ENCODE results near the gene LHX5. TPM values are rescaled to one million over a fixed set of nuclear protein-coding genes. Genes with fewer than 3 reads are reported as not detected.

LHX5 gene
- polyA plus RNA-seq, 3 donors = 0.10 TPM; not detected in 2

DNA sequence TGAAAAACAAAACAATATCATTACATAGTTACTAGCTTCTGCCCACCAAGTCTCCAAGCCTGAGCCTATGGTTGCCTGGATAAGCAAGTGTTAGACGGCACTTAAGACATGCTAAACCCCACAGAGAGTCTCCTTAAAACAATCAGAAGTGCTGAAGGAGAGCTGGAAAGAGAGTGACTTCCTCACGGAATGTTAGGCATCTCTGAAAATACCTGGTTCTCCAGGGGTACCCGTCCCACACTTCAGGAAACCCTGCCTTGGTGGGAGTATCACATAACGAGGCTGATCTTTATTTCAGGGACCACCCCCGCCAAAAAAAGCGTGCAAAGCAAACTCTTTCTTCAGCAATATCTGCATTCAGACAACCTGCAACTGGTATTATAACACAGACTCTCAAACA is 18.3 kb downstream of the LHX5 start:
- H3K27ac ChIP-seq (ENCODE audit: low read depth, low read length) = no peak overlapping the region
- 35 to 44% (median 37%) methylated on average over 6 of the region's 6 CpGs for WGBS, 3 donors

DNA sequence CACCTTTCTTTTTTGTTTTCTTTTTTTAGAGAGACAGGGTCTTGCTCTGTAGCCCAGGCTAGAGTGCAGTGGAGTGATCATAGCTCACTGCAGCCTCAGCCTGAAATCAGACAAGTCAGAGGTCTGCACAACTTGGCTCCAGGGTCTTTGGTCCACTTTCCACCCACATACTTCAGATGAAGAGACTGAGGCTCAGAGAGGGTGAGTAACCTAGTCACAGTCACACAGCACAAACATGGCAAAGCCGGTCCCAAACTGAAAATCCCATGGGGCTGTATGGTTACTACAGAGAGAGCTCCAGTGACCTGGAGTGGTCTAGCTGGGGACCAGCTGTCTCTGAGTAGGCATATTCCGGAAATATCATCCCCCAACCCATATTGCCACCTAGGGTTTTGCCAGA is 19.2 kb downstream of the LHX5 start:
- 88 to 92% (median 89%) methylated on average over 2 of the region's 2 CpGs for WGBS, 3 donors
- no peak overlapping the region for H3K27ac ChIP-seq (ENCODE audit: low read depth, low read length)

DNA sequence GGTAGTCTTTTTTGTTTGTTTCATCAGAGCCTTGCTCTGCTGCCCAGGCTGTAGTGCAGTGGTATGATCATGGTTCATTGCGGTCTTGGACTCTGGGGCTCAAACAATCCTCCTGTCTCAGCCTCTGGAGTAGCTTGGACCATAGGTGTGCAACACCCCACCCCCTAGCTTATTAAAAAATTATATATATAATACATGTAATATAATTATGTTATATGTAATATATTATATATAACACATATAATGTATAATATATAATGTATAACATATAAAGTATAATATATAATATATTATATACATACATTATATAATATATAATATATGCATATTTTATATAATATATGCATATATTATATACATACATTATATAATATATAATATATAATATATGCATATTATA is 21.8 kb downstream of the LHX5 start:
- WGBS, 3 donors = 90 to 100% (median 96%) methylated on average over 1 of the region's 1 CpG

DNA sequence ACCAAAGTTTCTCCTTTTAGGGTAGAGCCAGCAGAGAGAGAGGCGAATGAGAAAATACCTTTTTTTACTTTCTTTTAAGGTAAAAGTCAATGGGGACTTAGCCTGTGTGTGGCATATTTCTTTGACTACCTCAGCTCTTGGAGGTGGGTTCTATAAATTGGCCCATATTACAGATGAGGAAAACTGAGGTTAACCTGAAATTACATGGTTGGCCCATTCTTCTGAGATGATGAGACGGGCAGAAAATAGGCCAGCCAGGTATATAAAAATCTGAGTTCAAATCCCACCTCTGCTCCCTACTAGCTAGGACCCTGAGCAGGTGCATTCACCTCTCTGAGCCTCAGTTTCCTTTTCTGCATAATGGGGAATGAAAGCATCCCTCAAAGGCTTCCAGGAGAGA is 22.4 kb downstream of the LHX5 start:
- 86 to 89% (median 86%) methylated on average over 2 of the region's 2 CpGs for WGBS, 3 donors

More for the DNA sequence above, 21.8 kb downstream of the LHX5 start:
- no peak overlapping the region for H3K27ac ChIP-seq (ENCODE audit: low read depth, low read length)

DNA sequence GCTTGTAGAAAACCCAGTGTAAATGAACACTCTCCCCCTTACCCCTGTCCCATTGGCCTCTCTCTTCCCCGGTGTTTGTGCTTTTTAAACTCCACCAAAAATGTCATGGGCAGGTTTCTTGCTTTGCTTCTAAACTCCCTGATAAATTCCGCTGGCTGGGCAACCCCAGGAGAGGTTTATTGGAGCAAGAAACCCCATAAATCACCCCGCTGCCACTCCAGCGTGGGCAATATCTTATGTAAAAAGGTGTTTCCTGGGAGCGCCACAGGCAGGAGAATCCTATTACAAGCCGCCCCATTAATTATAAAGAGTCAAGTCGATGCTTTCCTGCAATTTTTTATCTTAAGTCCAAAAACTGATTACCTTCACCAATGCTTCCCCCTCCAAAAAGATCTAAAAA is 22.8 kb downstream of the LHX5 start:
- no peak overlapping the region for H3K27ac ChIP-seq (ENCODE audit: low read depth, low read length)
- 23 to 50% (median 29%) methylated on average over 7 of the region's 7 CpGs for WGBS, 3 donors

More for the DNA sequence above, 22.4 kb downstream of the LHX5 start:
- no peak overlapping the region for H3K27ac ChIP-seq (ENCODE audit: low read depth, low read length)

DNA sequence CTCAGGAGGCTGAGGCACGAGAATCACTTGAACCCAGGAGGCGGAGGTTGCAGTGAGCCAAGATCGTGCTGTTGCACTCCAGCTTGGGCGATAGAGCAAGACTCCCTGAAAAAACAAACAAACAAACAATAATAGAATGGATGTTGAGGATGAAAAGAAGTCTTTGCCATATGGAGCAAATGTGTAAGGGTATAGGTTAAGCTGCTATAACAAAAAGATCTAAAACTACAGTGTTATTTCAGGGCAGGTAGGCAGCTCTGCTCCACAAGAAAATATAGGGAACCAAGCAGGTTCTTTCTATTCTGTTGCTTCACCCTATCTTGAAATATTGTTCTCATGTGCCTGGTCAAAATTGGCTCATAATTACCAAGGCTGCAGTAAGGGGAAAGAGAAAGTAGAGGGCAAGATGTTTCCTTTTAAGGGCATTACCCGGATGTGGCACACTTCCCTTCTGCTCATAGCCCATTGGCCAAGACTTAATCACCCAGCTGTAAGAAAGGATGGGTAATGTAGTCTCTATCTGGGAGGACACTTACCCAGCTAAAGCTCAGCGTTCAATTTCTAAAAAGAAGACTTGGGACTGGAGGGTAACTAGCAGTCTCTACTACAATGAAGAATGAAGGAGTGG is 26.0 kb downstream of the LHX5 start:
- H3K27ac ChIP-seq (ENCODE audit: low read depth, low read length) = no peak overlapping the region
- WGBS, 3 donors = 81 to 90% (median 88%) methylated on average over 6 of the region's 6 CpGs

DNA sequence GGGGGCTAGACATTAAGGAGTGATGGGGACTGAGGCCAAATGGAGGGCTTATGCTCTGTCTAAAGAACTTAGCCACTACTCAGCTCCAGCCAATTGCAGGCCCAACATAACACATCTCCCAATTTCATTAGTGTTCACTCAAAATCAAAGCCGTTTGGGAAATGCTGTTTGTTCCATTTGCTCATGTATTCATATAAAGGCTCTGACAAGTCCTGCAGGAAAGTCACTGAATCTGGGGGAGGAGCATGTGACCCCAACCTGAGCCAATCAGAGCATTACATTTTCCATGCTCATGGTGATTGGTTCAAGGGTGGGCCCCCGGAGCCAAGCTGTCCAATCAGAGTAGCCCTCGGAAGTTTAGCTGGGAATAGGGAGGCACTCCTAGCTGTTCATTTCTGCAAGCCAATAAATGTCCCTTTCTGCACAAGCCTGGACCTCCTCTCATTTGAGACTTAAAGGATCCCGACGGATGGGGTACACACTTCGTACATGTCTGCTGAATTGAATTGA is 28.6 kb downstream of the LHX5 start:
- WGBS, 3 donors = 86 to 94% (median 88%) methylated on average over 6 of the region's 6 CpGs
- no peak overlapping the region for H3K27ac ChIP-seq (ENCODE audit: low read depth, low read length)

DNA sequence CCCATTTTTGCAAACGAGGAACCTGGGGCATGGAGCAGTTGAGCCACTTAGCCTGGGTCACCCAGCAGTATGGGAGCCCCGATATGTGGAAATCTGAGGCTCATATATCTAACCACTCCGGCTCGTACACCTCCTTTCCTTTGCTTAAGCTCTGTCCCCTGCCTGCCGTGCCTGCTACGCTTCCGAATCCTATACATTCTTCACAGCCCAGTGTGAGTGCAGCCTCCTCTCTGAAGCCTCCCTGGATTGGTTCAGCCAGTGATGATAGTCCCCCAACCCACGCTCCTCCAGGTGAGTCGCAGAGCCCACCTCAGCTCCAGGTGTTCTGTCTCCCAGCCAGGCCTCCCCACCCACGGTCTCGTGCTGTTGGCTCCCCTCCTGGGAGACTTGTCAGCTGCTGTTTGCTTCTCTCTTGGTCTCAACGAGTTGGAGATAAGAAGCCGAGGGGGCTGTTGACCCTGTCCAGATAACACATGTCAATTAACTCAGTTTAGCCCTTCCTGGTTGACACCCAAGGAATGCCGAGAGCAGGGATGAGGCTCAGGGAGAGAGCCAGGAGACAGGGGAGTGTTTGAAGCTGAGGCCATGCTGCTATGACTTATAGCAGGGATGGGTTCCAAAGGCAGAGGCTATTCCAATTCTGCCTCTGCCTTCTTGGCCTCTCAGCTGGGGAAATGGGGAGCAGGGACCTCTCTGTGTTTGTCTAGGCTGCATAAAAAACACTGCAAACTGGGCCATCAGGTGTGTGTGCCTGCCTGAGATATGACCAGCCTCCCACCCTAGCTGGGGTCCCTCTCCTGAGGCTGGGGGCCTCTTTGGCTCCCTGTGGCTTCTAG is 30.5 kb downstream of the LHX5 start:
- H3K27ac ChIP-seq (ENCODE audit: low read depth, low read length) = no peak overlapping the region
- 22 to 58% (median 54%) methylated on average over 14 of the region's 14 CpGs for WGBS, 3 donors

DNA sequence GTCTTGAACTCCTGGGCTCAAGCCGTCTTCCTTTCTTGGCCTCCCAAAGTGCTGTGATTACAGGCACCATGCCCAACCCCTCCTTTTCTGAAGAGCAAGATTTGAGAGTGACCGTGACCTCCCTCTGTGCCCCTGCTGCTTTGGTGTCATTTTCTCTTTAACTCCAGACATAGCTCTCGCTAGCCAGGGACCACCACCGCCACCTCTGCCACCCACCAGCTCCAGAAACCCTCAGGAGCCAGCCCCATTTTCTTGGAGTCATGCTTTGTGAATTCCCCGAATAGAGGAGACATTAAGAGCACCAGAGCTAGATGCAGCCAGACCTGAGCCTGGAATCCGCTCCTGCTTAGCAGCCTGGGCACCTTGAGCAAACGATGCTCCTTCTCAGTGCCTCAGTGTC is 31.3 kb downstream of the LHX5 start:
- 66 to 83% (median 78%) methylated on average over 7 of the region's 7 CpGs for WGBS, 3 donors
- no peak overlapping the region for H3K27ac ChIP-seq (ENCODE audit: low read depth, low read length)

DNA sequence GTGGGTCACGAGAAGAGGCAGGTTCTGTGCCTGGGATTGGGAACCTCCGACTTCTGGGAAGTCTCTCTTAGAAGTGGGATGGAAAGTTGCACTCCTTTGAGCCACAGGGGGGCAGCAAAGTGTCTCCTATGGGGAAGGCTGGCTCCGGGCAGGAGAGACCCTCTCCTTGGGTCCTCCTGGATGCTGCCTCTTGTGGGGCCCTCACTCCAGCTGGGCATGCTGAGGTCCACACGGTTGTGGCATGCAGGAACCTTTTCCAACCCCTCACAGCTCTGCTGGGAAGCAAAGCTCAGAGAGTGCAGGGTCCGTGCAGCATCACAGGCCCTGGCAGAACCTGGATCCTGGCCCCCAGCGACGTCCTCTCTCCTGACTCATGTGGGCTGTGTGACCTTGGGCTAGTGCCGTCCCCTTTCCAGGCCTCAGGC is 32.1 kb downstream of the LHX5 start:
- H3K27ac ChIP-seq (ENCODE audit: low read depth, low read length) = no peak overlapping the region
- 23 to 35% (median 33%) methylated on average over 8 of the region's 8 CpGs for WGBS, 3 donors

DNA sequence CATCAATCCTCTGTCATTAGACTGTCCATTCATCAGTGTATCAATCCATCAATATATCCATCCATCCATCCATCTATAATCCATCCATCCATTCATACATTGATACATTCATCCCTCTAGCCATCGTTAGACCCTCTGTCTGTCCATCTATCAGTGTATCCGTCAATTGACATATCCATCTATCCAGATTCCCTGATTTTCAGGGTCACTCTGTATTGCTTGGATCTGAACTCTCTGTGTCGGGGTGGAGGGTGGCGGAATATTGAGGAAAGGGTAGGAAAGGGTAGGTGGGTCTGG is 32.4 kb downstream of the LHX5 start:
- 30 to 46% (median 45%) methylated on average over 4 of the region's 4 CpGs for WGBS, 3 donors
- H3K27ac ChIP-seq (ENCODE audit: low read depth, low read length) = no peak overlapping the region

DNA sequence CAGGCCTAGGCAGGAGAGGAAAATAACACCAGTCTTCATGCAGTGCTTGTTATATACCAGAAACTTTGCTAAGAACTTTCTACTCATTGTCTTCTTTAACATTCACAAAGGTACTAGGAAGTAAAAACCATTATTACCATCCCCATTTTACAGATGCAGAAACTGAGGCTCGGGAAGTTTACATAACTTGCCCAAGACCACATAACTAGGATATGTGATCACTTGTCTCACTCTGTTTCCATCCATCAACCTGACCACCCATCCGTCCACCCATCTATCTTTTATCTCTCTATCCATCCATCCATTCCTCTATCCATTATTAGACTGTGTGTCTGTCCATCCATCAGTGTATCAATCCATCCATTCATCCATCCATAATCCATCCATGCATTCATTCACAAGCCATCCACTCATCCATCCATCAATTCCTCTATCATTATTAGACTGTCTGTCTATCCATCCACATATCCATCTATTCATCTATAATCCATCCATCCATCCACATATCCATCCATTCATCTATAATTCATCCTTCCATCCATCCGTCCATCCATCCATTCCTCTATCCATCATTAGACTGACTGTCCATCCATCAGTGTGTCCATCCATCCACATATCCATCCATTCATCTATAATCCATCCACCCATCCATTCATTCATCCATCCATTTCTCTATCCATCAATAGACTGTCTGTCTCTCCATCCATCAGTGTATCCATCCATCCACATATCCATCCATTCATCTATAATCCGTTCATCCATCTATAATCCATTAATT is 33.0 kb downstream of the LHX5 start:
- H3K27ac ChIP-seq (ENCODE audit: low read depth, low read length) = no peak overlapping the region
- 70 to 83% (median 75%) methylated on average over 4 of the region's 4 CpGs for WGBS, 3 donors

DNA sequence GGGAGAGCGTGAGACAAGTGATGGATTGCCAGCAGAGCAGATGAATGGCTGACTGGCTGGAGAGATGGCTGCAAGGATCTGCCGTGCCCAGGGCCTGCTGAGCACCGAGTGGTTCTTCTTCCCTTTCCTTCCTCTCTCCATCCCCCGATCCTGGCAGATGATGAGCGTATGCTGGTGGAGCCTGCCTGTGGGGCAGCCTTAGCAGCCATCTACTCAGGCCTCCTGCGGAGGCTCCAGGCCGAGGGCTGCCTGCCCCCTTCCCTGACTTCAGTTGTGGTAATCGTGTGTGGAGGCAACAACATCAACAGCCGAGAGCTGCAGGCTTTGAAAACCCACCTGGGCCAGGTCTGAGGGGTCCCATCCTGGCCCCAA is 34.0 kb downstream of the LHX5 start:
- no peak overlapping the region for H3K27ac ChIP-seq (ENCODE audit: low read depth, low read length)
- 64 to 76% (median 68%) methylated on average over 9 of the region's 9 CpGs for WGBS, 3 donors

DNA sequence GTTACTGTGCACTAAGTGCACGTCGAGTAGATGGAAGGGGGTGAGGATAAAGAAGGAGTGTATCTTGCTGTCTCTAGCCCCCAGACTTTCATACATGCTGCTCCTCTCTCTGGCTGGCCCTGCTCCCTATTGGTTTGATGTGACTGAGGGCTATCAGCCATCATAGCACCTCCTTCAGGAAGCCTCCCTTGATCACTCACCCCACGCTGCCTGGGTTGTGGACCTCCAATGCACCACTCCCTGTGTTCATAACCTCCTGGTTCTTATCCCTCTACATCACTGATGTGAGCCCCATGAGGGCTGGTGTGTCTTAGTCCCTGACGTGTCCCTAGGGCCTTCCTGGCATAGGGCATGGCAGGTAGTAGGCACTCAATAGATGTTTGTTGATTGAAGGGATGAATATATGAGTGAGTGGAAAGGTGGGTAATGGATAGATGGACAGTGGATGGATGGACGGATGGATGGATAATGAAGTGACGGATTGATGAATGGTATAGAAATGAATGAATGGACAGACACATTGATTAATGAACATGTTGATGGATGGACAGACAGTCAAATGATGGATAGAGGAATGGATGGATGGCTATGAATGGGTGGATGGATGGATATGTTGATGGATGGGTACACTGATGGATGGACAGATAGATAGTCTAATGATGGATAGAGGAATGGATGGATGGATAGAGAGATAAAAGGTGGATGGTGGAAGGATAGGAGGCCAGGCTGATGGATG is 34.5 kb downstream of the LHX5 start:
- no peak overlapping the region for H3K27ac ChIP-seq (ENCODE audit: low read depth, low read length)
- 84 to 89% (median 85%) methylated on average over 6 of the region's 6 CpGs for WGBS, 3 donors

DNA sequence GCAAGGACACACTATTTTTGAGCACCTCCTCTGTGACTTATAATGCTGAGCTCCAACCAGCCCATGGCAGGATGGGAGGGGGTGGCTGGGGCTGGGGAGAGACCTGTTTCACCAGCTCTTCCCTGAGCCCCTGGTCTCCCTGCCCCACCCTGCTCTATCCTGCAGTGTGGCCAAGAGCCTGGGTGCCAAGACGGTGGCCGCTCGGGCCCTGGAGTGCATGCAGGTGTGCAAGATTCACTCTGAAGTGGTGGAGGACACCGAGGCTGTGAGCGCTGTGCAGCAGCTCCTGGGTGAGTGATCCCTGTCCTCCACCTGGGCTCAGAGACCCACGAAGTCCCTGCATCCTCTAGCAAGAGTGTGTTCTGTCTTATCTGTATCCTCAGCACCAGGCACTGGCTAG is 35.1 kb downstream of the LHX5 start:
- no peak overlapping the region for H3K27ac ChIP-seq (ENCODE audit: low read depth, low read length)
- 85 to 92% (median 88%) methylated on average over 6 of the region's 6 CpGs for WGBS, 3 donors

DNA sequence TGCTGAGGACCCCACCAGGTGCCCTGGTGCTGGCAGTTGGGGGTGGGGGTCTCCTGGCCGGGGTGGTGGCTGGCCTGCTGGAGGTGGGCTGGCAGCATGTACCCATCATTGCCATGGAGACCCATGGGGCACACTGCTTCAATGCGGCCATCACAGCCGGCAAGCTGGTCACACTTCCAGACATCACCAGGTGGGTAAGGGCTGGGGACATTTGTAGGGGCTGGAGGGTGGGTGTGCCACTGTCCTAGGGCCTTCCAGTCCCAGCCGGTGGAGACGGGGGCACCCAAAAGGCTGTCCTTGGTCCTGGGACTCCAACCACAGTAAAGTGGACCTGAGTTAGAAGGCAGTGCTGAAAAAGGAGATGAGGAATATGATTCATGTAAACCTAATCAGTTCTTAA is 36.3 kb downstream of the LHX5 start:
- H3K27ac ChIP-seq (ENCODE audit: low read depth, low read length) = no peak overlapping the region
- 87 to 95% (median 88%) methylated on average over 5 of the region's 5 CpGs for WGBS, 3 donors

DNA sequence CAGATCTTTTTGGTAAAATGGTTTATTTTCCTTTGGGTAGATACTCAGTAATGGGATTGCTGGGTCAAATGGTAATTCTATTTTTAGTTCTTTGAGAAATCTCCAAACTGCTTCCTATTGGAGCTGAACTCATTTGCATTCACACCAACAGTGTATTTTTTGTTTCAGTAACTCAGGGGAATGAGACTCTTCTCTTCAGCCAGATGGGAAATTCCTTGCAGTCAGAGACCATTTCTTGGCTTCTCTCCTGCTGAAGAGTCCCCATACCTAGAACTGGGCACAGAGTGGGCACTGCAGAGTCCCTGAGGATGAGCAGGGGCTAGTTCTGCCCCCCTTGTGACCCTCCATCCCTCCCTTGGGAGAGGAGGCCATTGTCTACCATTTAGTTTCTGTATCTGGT is 38.7 kb downstream of the LHX5 start:
- no peak overlapping the region for H3K27ac ChIP-seq (ENCODE audit: low read depth, low read length)

DNA sequence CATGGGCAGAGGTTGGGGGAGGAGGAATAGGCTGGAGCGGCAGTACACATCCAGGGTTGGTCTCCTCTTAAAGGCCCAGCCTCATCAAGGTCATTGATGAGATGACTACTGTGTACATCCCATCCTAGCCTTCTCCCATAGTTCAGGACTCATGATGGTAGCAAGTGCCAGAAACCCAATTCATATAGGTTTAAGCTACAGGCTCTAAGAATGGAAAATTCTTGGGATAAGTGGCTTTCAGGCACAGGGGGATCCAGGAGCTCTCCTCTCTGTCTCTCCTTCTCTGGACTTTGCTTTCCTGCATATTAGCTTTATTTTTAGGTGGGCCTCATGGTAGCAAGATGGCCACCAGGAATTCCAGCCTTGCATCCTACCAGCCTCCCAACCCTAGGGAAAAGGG is 43.2 kb downstream of the LHX5 start:
- no peak overlapping the region for H3K27ac ChIP-seq (ENCODE audit: low read depth, low read length)
- WGBS, 3 donors = 71 to 92% (median 81%) methylated on average over 1 of the region's 1 CpG

DNA sequence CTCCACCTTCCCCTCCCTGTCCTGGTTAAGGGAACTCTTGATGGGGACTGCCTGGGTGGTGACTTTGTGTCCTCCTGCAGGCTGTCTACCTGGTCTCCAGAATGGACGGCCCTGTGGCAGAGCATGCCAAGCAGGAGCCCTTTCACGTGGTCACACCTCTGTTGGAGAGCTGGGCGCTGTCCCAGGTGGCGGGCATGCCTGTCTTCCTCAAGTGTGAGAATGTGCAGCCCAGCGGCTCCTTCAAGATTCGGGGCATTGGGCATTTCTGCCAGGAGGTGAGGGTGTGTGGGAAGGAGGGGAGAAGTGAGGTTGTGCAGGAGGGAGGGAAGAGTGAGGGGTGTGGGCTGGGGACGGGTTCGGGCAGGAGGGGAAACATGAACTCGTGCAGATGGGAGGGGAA is 43.8 kb downstream of the LHX5 start:
- 69 to 78% (median 78%) methylated on average over 9 of the region's 9 CpGs for WGBS, 3 donors
- H3K27ac ChIP-seq (ENCODE audit: low read depth, low read length) = no peak overlapping the region
